HEK293 (cell line): ENCODE data around the gene PRR16.

Experiments
- CTCF ChIA-PET: fragments of 350-600 bp; formaldehyde crosslinking; extraction: SDS; loops from one replicate; lab custom pipeline; 2021; ENCODE audit warnings: antibody characterized with exemption; lab: Yijun Ruan, JAX
- POLR2A ChIA-PET: fragments of 300-600 bp; formaldehyde crosslinking; extraction: SDS; loops from one replicate; lab custom pipeline; 2020; ENCODE audit warnings: antibody characterized with exemption, inconsistent platforms; lab: Yijun Ruan, JAX
- H3K27ac ChIP-seq: fragments of 200-500 bp; sonication (Bioruptor generic); 2 replicates; pipeline ENCODE4 v1.5.1; 2014; ENCODE audit warnings: low read depth, low read length, control low read depth, inconsistent platforms; ENCODE audit errors: extremely low read depth
- H3K36me3 ChIP-seq, 2 experiments: fragments of 200-500 bp in 1 of 2; sonication (Bioruptor generic) in 1 of 2; 1 replicate in 1 of 2; 2 replicates in 1 of 2; pipeline ENCODE4 v1.5.1; 2014 to 2017; ENCODE audit warnings: inconsistent platforms in 2 of 2, low read length in 2 of 2; ENCODE audit not compliant: control insufficient read depth in 2 of 2, insufficient read depth in 1 of 2
- H3K4me1 ChIP-seq: fragments of 200-500 bp; sonication (Bioruptor generic); 2 replicates; pipeline ENCODE4 v1.5.1; 2014; ENCODE audit warnings: mild to moderate bottlenecking, low read length, inconsistent platforms; ENCODE audit not compliant: control insufficient read depth, insufficient read depth
- H3K4me3 ChIP-seq: 2 replicates; pipeline ENCODE4 v1.5.1; 2011; ENCODE audit warnings: low read depth, mild to moderate bottlenecking, control low read depth, low read length, moderate library complexity
- H3K9me3 ChIP-seq: fragments of 200-500 bp; sonication (Bioruptor generic); 2 replicates; pipeline ENCODE4 v1.5.1; 2014; ENCODE audit warnings: low read depth, low read length, inconsistent platforms; ENCODE audit not compliant: control insufficient read depth, insufficient read depth
- BCL11A ChIP-seq: fragments of 450-650 bp; formaldehyde crosslinking; IDR thresholded peaks from 2 replicates; pipeline ENCODE4 v1.5.1; 2016; ENCODE audit warnings: low read depth, missing biosample characterization, missing genetic modification characterization
- BCL6B ChIP-seq: fragments of 450-650 bp; formaldehyde crosslinking; IDR thresholded peaks from 2 replicates; pipeline ENCODE4 v1.5.1; 2017; ENCODE audit warnings: missing biosample characterization, missing genetic modification characterization
- GLIS2 ChIP-seq: fragments of 450-650 bp; formaldehyde crosslinking; IDR thresholded peaks from 2 replicates; pipeline ENCODE4 v1.5.1; 2016; ENCODE audit warnings: missing biosample characterization, missing genetic modification characterization
- HOXC10 ChIP-seq: sonication (generic); formaldehyde crosslinking; IDR thresholded peaks from 2 replicates; pipeline ENCODE4 v1.8.1; 2023; ENCODE audit warnings: mild to moderate bottlenecking, missing genetic modification reagents
- RBAK ChIP-seq: fragments of 450-650 bp; formaldehyde crosslinking; IDR thresholded peaks from 2 replicates; pipeline ENCODE4 v1.5.1; 2016; ENCODE audit warnings: missing biosample characterization, missing genetic modification characterization
- REPIN1 ChIP-seq: fragments of 450-650 bp; formaldehyde crosslinking; IDR thresholded peaks from 2 replicates; pipeline ENCODE4 v1.5.1; 2017; ENCODE audit warnings: missing biosample characterization, missing genetic modification characterization, low read depth
- SP3 ChIP-seq: fragments of 450-650 bp; formaldehyde crosslinking; IDR thresholded peaks from 2 replicates; pipeline ENCODE4 v1.5.1; 2016; ENCODE audit warnings: missing biosample characterization, missing genetic modification characterization
- SP7 ChIP-seq: fragments of 450-650 bp; formaldehyde crosslinking; IDR thresholded peaks from 2 replicates; pipeline ENCODE4 v1.5.1; 2016; ENCODE audit warnings: missing biosample characterization, missing genetic modification characterization
- ZBTB26 ChIP-seq: fragments of 450-650 bp; formaldehyde crosslinking; optimal IDR thresholded peaks from 2 replicates; pipeline ENCODE3; 2016; ENCODE audit warnings: missing biosample characterization, mild to moderate bottlenecking, missing genetic modification characterization
- ZFP37 ChIP-seq: fragments of 450-650 bp; formaldehyde crosslinking; IDR thresholded peaks from 2 replicates; pipeline ENCODE4 v1.5.1; 2016; ENCODE audit warnings: missing biosample characterization, missing genetic modification characterization
- ZNF112 ChIP-seq: fragments of 450-650 bp; formaldehyde crosslinking; IDR thresholded peaks from 2 replicates; pipeline ENCODE4 v1.5.0; 2017; ENCODE audit warnings: missing biosample characterization, missing genetic modification characterization
- ZNF121 ChIP-seq: fragments of 450-650 bp; formaldehyde crosslinking; IDR thresholded peaks from 2 replicates; pipeline ENCODE4 v1.5.1; 2016; ENCODE audit warnings: missing biosample characterization, missing genetic modification characterization
- ZNF155 ChIP-seq: fragments of 450-650 bp; formaldehyde crosslinking; IDR thresholded peaks from 2 replicates; pipeline ENCODE4 v1.5.1; 2016; ENCODE audit warnings: missing biosample characterization, missing genetic modification characterization
- ZNF174 ChIP-seq: fragments of 450-650 bp; formaldehyde crosslinking; IDR thresholded peaks from 2 replicates; pipeline ENCODE4 v1.5.0; 2017; ENCODE audit warnings: missing biosample characterization, mild to moderate bottlenecking, missing genetic modification characterization
- ZNF23 ChIP-seq: fragments of 450-650 bp; formaldehyde crosslinking; IDR thresholded peaks from 2 replicates; pipeline ENCODE4 v1.5.1; 2016; ENCODE audit warnings: missing biosample characterization, missing genetic modification characterization, borderline replicate concordance
- ZNF292 ChIP-seq: fragments of 450-650 bp; formaldehyde crosslinking; IDR thresholded peaks from 2 replicates; pipeline ENCODE4 v1.5.1; 2016; ENCODE audit warnings: low read depth, missing biosample characterization, missing genetic modification characterization, borderline replicate concordance
- ZNF335 ChIP-seq: fragments of 450-650 bp; formaldehyde crosslinking; conservative IDR thresholded peaks from 2 replicates; pipeline ENCODE4 v1.5.1; 2016; ENCODE audit warnings: missing biosample characterization, missing genetic modification characterization
- ZNF416 ChIP-seq: fragments of 450-650 bp; formaldehyde crosslinking; IDR thresholded peaks from 2 replicates; pipeline ENCODE4 v1.5.1; 2016; ENCODE audit warnings: missing biosample characterization, missing genetic modification characterization
- ZNF423 ChIP-seq: fragments of 450-650 bp; formaldehyde crosslinking; IDR thresholded peaks from 2 replicates; pipeline ENCODE4 v1.5.1; 2016; ENCODE audit warnings: missing biosample characterization, missing genetic modification characterization
- ZNF426 ChIP-seq: fragments of 450-650 bp; formaldehyde crosslinking; IDR thresholded peaks from 2 replicates; pipeline ENCODE4 v1.5.1; 2017; ENCODE audit warnings: missing biosample characterization, missing genetic modification characterization, mild to moderate bottlenecking, inconsistent platforms, moderate library complexity
- ZNF488 ChIP-seq: fragments of 450-650 bp; formaldehyde crosslinking; IDR thresholded peaks from 2 replicates; pipeline ENCODE4 v1.5.1; 2016; ENCODE audit warnings: missing biosample characterization, missing genetic modification characterization
- ZNF521 ChIP-seq: fragments of 450-650 bp; formaldehyde crosslinking; IDR thresholded peaks from 2 replicates; pipeline ENCODE4 v1.5.1; 2017; ENCODE audit warnings: missing biosample characterization, mild to moderate bottlenecking, missing genetic modification characterization
- ZNF530 ChIP-seq: fragments of 450-650 bp; formaldehyde crosslinking; IDR thresholded peaks from 2 replicates; pipeline ENCODE4 v1.5.1; 2016; ENCODE audit warnings: low read depth, missing biosample characterization, missing genetic modification characterization
- ZNF610 ChIP-seq: fragments of 450-650 bp; formaldehyde crosslinking; IDR thresholded peaks from 2 replicates; pipeline ENCODE4 v1.5.1; 2016; ENCODE audit warnings: missing biosample characterization, missing genetic modification characterization, borderline replicate concordance
- ZNF658 ChIP-seq: fragments of 450-650 bp; formaldehyde crosslinking; IDR thresholded peaks from 2 replicates; pipeline ENCODE4; 2016; ENCODE audit warnings: missing biosample characterization, missing genetic modification characterization
- ZNF704 ChIP-seq: fragments of 450-650 bp; formaldehyde crosslinking; IDR thresholded peaks from 2 replicates; pipeline ENCODE4 v1.5.1; 2016; ENCODE audit warnings: missing biosample characterization, missing genetic modification characterization
- ZNF747 ChIP-seq: fragments of 450-650 bp; formaldehyde crosslinking; IDR thresholded peaks from 2 replicates; pipeline ENCODE4 v1.5.1; 2016; ENCODE audit warnings: missing biosample characterization, missing genetic modification characterization
- ZNF776 ChIP-seq: fragments of 450-650 bp; formaldehyde crosslinking; IDR thresholded peaks from 2 replicates; pipeline ENCODE4 v1.5.0; 2017; ENCODE audit warnings: missing biosample characterization, missing genetic modification characterization, borderline replicate concordance
- ZNF791 ChIP-seq: fragments of 450-650 bp; formaldehyde crosslinking; IDR thresholded peaks from 2 replicates; pipeline ENCODE4 v1.5.1; 2016; ENCODE audit warnings: missing biosample characterization, missing genetic modification characterization
- ZNF792 ChIP-seq: fragments of 450-650 bp; formaldehyde crosslinking; IDR thresholded peaks from 2 replicates; pipeline ENCODE4 v1.5.1; 2016; ENCODE audit warnings: missing biosample characterization, missing genetic modification characterization
- ZNF830 ChIP-seq: fragments of 450-650 bp; IDR thresholded peaks from 2 replicates; pipeline ENCODE4 v1.5.0; 2018; ENCODE audit warnings: missing biosample characterization, missing genetic modification characterization, low read depth, mild to moderate bottlenecking, moderate library complexity

Gene PRR16

GRCh38 chr5:120435129-120435528 is 29.0 kb upstream of the PRR16 start:
- Histone ChIP-seq H3K9me3 (no peaks in the 10 kb centered on the region; the same call in 1 of the 2 replicates), H3K4me3 (no peak overlapping the region)
- TF ChIP-seq BCL6B = no peak
- no peak for TF ChIP-seq ZNF521 (tag by site-specific recombination)
- no peak for TF ChIP-seq ZNF335 (tag by site-specific recombination)
- no peak for TF ChIP-seq ZNF791 (tag by site-specific recombination)
- TF ChIP-seq ZNF112 (tag by site-specific recombination) = no peak
- TF ChIP-seq ZNF426 (tag by site-specific recombination) = no peak
- no peak for TF ChIP-seq ZNF830 (tag by site-specific recombination)
- TF ChIP-seq ZNF174 (tag by site-specific recombination) = no peak
- TF ChIP-seq ZNF121 (tag by site-specific recombination) = no peak
- no peak for TF ChIP-seq ZNF155 (tag by site-specific recombination)
- TF ChIP-seq ZNF610 (tag by site-specific recombination) = no peak
- no peak for TF ChIP-seq ZNF776 (tag by site-specific recombination)
- no peak for TF ChIP-seq SP7
- no peak for TF ChIP-seq ZNF704 (tag by site-specific recombination)
- no peak for TF ChIP-seq ZNF530
- TF ChIP-seq, all 188 proteins: peak for 0
- H3K36me3 ChIP-seq = no peaks in the 10 kb centered on the region
- ChIA-PET CTCF (no interaction called here), POLR2A (no interaction called here)
- H3K27ac ChIP-seq = no peak overlapping the region
- H3K4me1 ChIP-seq = no peaks in the 10 kb centered on the region

- CTCF ChIA-PET = interaction anchor here (0.6 kb wide), 1 partner anchor 224 kb away, joined by 3 read pairs; no protein-coding TSS in a partner anchor
- Histone ChIP-seq H3K9me3 (no peaks in the 10 kb centered on the region), H3K36me3 (no peaks in the 10 kb centered on the region), H3K4me3 (no peak overlapping the region), H3K4me1 (no peaks in the 10 kb centered on the region), H3K27ac (no peak overlapping the region)
- TF ChIP-seq ZNF747 (tag by site-specific recombination) (no peak), ZNF792 (tag by site-specific recombination) (no peak), ZFP37 (no peak), BCL11A (tag by site-specific recombination) (no peak), REPIN1 (tag by site-specific recombination) (no peak), ZNF416 (tag by site-specific recombination) (no peak), ZNF23 (tag by site-specific recombination) (no peak), RBAK (tag by site-specific recombination) (no peak), HOXC10 (CRISPR knock-in tag) (no peak), GLIS2 (tag by site-specific recombination) (no peak), ZNF423 (no peak), ZBTB26 (tag by site-specific recombination) (no peak), ZNF658 (tag by site-specific recombination) (no peak), ZNF292 (tag by site-specific recombination) (no peak), SP3 (tag by site-specific recombination) (no peak), ZNF488 (tag by site-specific recombination) (no peak)
- POLR2A ChIA-PET = no interaction called here
Observed at GRCh38 chr5:120436996-120437395, 27.1 kb upstream of the PRR16 start.
